Heart left ventricle (tissue), 16 donors: Measurements from ENCODE around the gene OR4S2. TPM values are rescaled to one million over a fixed set of nuclear protein-coding genes. Genes with fewer than 3 reads are reported as not detected.

Source experiments
- ATAC-seq, 4 donors: fragments of 200-7000 bp; cut with Tn5 transposase; one replicate each; pipeline ENCODE4 v1.9.1; 2020 to 2022; ENCODE audit warnings: moderate library complexity in 4 of 4, mild to moderate bottlenecking in 3 of 4, moderate number of reproducible peaks in 1 of 4
- DNase-seq, 5 donors: peaks; one replicate each; pipeline ENCODE4 v3.0.0-alpha.2; 2020
- H3K27ac ChIP-seq, 12 donors: fragments of 200-600 bp; sonication (generic) in 4 of 12; one replicate each; pipeline versions ENCODE4 v1.5.0 to v1.8.0; 2016 to 2022; ENCODE audit warnings: mild to moderate bottlenecking in 2 of 12
- H3K27me3 ChIP-seq, 9 donors: fragments of 200-600 bp; sonication (generic) in 2 of 9; one replicate each; pipeline versions ENCODE4 v1.5.1 to v1.8.0; 2016 to 2022; ENCODE audit warnings: mild to moderate bottlenecking in 3 of 9
- H3K36me3 ChIP-seq, 9 donors: fragments of 200-600 bp; sonication (generic) in 2 of 9; one replicate each; pipeline versions ENCODE4 v1.5.0 to v1.8.0; 2018 to 2022; ENCODE audit warnings: mild to moderate bottlenecking in 2 of 9
- H3K4me1 ChIP-seq, 12 donors: fragments of 200-600 bp; sonication (generic) in 4 of 12; one replicate each; pipeline versions ENCODE4 v1.5.0 to v1.8.0; 2016 to 2022; ENCODE audit warnings: mild to moderate bottlenecking in 3 of 12
- H3K4me3 ChIP-seq, 12 donors: fragments of 200-600 bp; sonication (generic) in 4 of 12; one replicate each; pipeline versions ENCODE4 v1.5.0 to v1.8.0; 2017 to 2022; ENCODE audit warnings: mild to moderate bottlenecking in 9 of 12, moderate library complexity in 4 of 12
- H3K9me3 ChIP-seq, 12 donors: fragments of 200-600 bp; sonication (generic) in 4 of 12; one replicate each; pipeline versions ENCODE4 v1.5.0 to v1.8.0; 2016 to 2022; ENCODE audit warnings: mild to moderate bottlenecking in 1 of 12
- CTCF ChIP-seq, 12 donors: fragments of 200-600 bp; sonication (generic) in 4 of 12; IDR thresholded peaks; one replicate each; pipeline versions ENCODE4 v1.5.0 to v1.8.0; 2018 to 2022; ENCODE audit warnings: antibody characterized with exemption in 12 of 12, mild to moderate bottlenecking in 5 of 12
- POLR2A ChIP-seq, 2 donors: fragments of 450-650 bp; IDR thresholded peaks; one replicate each; pipeline ENCODE4 v1.6.1; 2017; ENCODE audit warnings: antibody characterized with exemption in 2 of 2, mild to moderate bottlenecking in 2 of 2, moderate library complexity in 2 of 2
- WGBS, 4 donors: extraction: QIAGEN DNeasy Blood & Tissue Kit in 2 of 4; methylation state at CpG; one replicate each; pipeline versions ENCODE4 v1.1.5 to v1.1.7; 2013 to 2018; 5-methylcytosine and 5-hydroxymethylcytosine counted together
- intact Hi-C, 10 donors: fragments of 100-400 bp; cut with DNase I; formaldehyde crosslinking; loops; one replicate each; pipeline versions ENCODE4 v1.11.1 to v1.14.2; 2022
- polyA plus RNA-seq, 2 donors: library from polyadenylated mRNA; stranded (reverse); fragments of 200-250 nt; gene quantifications; one replicate each; pipeline ENCODE4 v1.2.3, GENCODE V29; 2013
- total RNA-seq, 9 donors: library from RNA; depleted of rRNA in 2 of 9; stranded (reverse); fragments of >200 nt in 2 of 9; fragmentation: NEBNext Ultra II Directional in 3 of 9; extraction: Animal tissue kit (Norgen Biotek cat#: 25700) in 3 of 9; gene quantifications; one replicate each; pipeline versions ENCODE4 v1.1.0 to v1.2.4, GENCODE V29; 2016 to 2023
- donor health status: ischemic (EF 13 %, LVEDD 7.1; RV severe dilation, severe dysfunction).
- donor health status: healthy with polysubstance abuse.
- donor health status: DM: no; HTN: yes; CAD: no.
- donor health status: DM: no; HTN: no; CAD: no.
- donor health status: ischemic (EF 25% LVEDD 6.9; RV normal size, moderate dysfunction).
- donor health status: ischemic (EF 25% LVEDD 5.7; RV mildly dilated, moderate dysfunction).
- donor health status: healthy.
- donor health status: DM: yes; HTN: yes; CAD: no.
- donor health status: ischemic (EF 35%, LVEDD 5.7; RV mildly dilated, moderate dysfunction).
- donor health status: nonischemic (EF 11% LVEDD 7.7; RV severe dilation, severe dysfunction).
- donor health status: DM: yes; HTN: yes; CAD: no.
- donor health status: PGD.
- donor health status: ischemic (EF 29% LVEDD 5.4; RV normal size, mild dysfunction).
- donor health status: nonischemic (EF 23%, LVEDD 6.1; RV moderate dilation, normal function).

The OR4S2 gene
- total and polyA plus RNA-seq, 11 donors = not detected

- Histone ChIP-seq H3K9me3 (peaks cover 0 to 30% (median 10%) of the 10 kb centered on the region in 12 donors), H3K4me1 (no peaks in the 10 kb centered on the region), H3K4me3 (no peak overlapping the region), H3K36me3 (no peaks in the 10 kb centered on the region), H3K27me3 (no peaks in the 10 kb centered on the region), H3K27ac (no peak overlapping the region)
- 72 to 83% (median 78%) methylated on average over 4 of the region's 4 CpGs for WGBS, 4 donors
- TF ChIP-seq POLR2A (IDR thresholded peaks at IDR 0.05) (no peak), CTCF (IDR thresholded peaks at IDR 0.05) (no peak)
- no peak for ATAC-seq
- no peak for DNase-seq
- intact Hi-C loops = no loop called here
These were observed 53.3 kb downstream of the OR4S2 start for GRCh38 chr11:55701429-55701828.

Other genes with a start within 250 kb of the OR4S2 start
- not detected for gene OR4C15, start 93.9 kb upstream of the OR4S2 start, total RNA-seq
- not detected for gene OR4C15, start 93.9 kb upstream of the OR4S2 start, polyA plus RNA-seq
- gene OR4C16, start 76.2 kb upstream of the OR4S2 start, total RNA-seq = not detected
- gene OR4C16, start 76.2 kb upstream of the OR4S2 start, polyA plus RNA-seq = not detected
- not detected for gene OR4C11, start 40.7 kb upstream of the OR4S2 start, total RNA-seq
- not detected for gene OR4C11, start 40.7 kb upstream of the OR4S2 start, polyA plus RNA-seq
- not detected for gene OR4P4, start 13.2 kb upstream of the OR4S2 start, total RNA-seq
- not detected for gene OR4P4, start 13.2 kb upstream of the OR4S2 start, polyA plus RNA-seq
- gene OR4C6, start 13.9 kb downstream of the OR4S2 start, total RNA-seq = not detected
- gene OR4C6, start 13.9 kb downstream of the OR4S2 start, polyA plus RNA-seq = not detected
- gene OR5D13, start 125.1 kb downstream of the OR4S2 start, total RNA-seq = not detected
- gene OR5D13, start 125.1 kb downstream of the OR4S2 start, polyA plus RNA-seq = not detected
- gene OR5D14, start 147.2 kb downstream of the OR4S2 start, total RNA-seq = not detected
- not detected for gene OR5D14, start 147.2 kb downstream of the OR4S2 start, polyA plus RNA-seq
- gene OR5L1, start 163.0 kb downstream of the OR4S2 start, total RNA-seq = not detected
- not detected for gene OR5L1, start 163.0 kb downstream of the OR4S2 start, polyA plus RNA-seq
- gene OR5D18, start 171.3 kb downstream of the OR4S2 start, total RNA-seq = not detected
- gene OR5D18, start 171.3 kb downstream of the OR4S2 start, polyA plus RNA-seq = not detected
- gene OR5L2, start 178.9 kb downstream of the OR4S2 start, total RNA-seq = not detected
- not detected for gene OR5L2, start 178.9 kb downstream of the OR4S2 start, polyA plus RNA-seq
- gene OR5D16, start 190.4 kb downstream of the OR4S2 start, total RNA-seq = not detected
- not detected for gene OR5D16, start 190.4 kb downstream of the OR4S2 start, polyA plus RNA-seq
- gene TRIM51, start 235.0 kb downstream of the OR4S2 start, total RNA-seq = not detected
- not detected for gene TRIM51, start 235.0 kb downstream of the OR4S2 start, polyA plus RNA-seq